H1 (cell line): ENCODE measurements around the gene KCNK2. TPM values are rescaled to one million over a fixed set of nuclear protein-coding genes. Genes with fewer than 3 reads are reported as not detected.

Source experiments
- GABPA ChIP-seq: IDR thresholded peaks from 2 replicates; pipeline ENCODE4 v1.6.1; 2011; ENCODE audit warnings: mild to moderate bottlenecking, low read length, moderate library complexity, borderline replicate concordance; ENCODE audit not compliant: insufficient read depth
- HDAC2 ChIP-seq, 2 experiments: fragments of 300-600 bp in 1 of 2; sonication (generic) in 1 of 2; IDR thresholded peaks; 2 replicates each; pipeline ENCODE4 v1.6.1; 2011 to 2012; ENCODE audit warnings: low read depth in 2 of 2, low read length in 2 of 2, mild to moderate bottlenecking in 2 of 2, moderate library complexity in 2 of 2, borderline replicate concordance in 1 of 2, inconsistent platforms in 1 of 2
- NRF1 ChIP-seq: IDR thresholded peaks from 2 replicates; pipeline ENCODE4 v1.6.1; 2011; ENCODE audit warnings: mild to moderate bottlenecking, low read depth, low read length, improper control_type of control experiment
- POLR2A ChIP-seq, 2 experiments: IDR thresholded peaks; 1 replicate in 1 of 2; 2 replicates in 1 of 2; pipeline ENCODE4 v1.6.1; 2011; ENCODE audit warnings: low read depth in 2 of 2, low read length in 2 of 2, mild to moderate bottlenecking in 2 of 2; ENCODE audit errors: control extremely low read depth in 1 of 2
- polyA plus RNA-seq, 7 experiments: library from polyadenylated mRNA; depleted of rRNA in 3 of 7; stranded (reverse) in 5 of 7; unstranded in 2 of 7; fragments of >200 nt in 5 of 7; fragments of 200-250 nt in 2 of 7; gene quantifications; 1 replicate in 5 of 7; 2 replicates in 1 of 7; 4 replicates in 1 of 7; pipeline versions ENCODE4 v1.2.1 to v1.2.3, GENCODE V29; 2011 to 2013; ENCODE audit warnings: missing spikeins in 2 of 7, mixed read lengths in 2 of 7
- total RNA-seq: library from RNA; stranded (reverse); fragmentation: NEBNext Ultra II Directional; extraction: Animal tissue kit (Norgen Biotek cat#: 25700); gene quantifications from 2 replicates; pipeline ENCODE4 v1.2.1, GENCODE V29; 2021

The KCNK2 gene
- total and polyA plus RNA-seq, 2 of the 8 experiments (the other 6 are each of a cell fraction or from before 2014, with no cell fraction given) = 0.59 to 1.2 TPM

DNA sequence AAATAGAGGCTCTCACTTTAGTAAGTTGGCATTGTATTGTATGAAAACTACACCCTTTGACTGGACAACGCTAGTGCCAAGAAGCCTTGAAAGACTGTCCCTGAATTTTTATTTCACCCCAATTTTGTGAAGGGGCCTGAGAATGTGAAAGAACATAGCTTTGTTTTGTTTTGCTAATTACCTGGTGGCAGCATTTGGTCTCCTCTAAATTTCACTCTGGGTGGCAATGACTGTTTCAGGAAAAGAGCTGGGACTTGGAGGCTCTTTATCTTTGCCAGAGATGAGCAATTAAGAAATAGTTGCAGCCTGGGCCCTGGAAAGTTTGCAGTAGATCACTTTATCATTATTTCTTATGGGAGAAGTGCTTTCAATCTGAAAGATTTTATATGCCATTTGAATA lies 117.6 kb downstream of the KCNK2 start (continued):
- TF ChIP-seq GABPA (no peak), HDAC2 (IDR thresholded peaks at IDR 0.05; ENCODE audit: borderline replicate concordance in 1 of 2, low read depth in 2 of 2, low read length in 2 of 2) (no peak), POLR2A (IDR thresholded peaks at IDR 0.05; ENCODE audit: control extremely low read depth in 1 of 2, low read depth in 2 of 2, low read length in 2 of 2) (no peak), NRF1 (no peak)
